Stomach (tissue), 9 donors: Measurements from ENCODE around the gene SPEM3. TPM values are rescaled to one million over a fixed set of nuclear protein-coding genes. Genes with fewer than 3 reads are reported as not detected.
A peak's percentile ranks its signal among the peaks of the same experiment; 100 is the strongest.

Experiments used
- DNase-seq, 2 donors: peaks; one replicate each; pipeline versions ENCODE4 v3.0.0 to v3.0.0-alpha.2; 2013 to 2019
- H3K27ac ChIP-seq, 5 donors: fragments of 200-600 bp in 4 of 5; sonication (generic) in 4 of 5; one replicate each; pipeline ENCODE4 v1.5.1; 2013 to 2019; ENCODE audit warnings: mild to moderate bottlenecking in 1 of 5, moderate library complexity in 1 of 5
- H3K27me3 ChIP-seq, 3 donors: fragments of 200-600 bp; sonication (generic); one replicate each; pipeline ENCODE4 v1.5.1; 2017 to 2019; ENCODE audit warnings: mixed run types in 1 of 3
- H3K36me3 ChIP-seq, 4 donors: fragments of 200-600 bp; sonication (generic); 1 replicate in 3 of 4; 2 replicates in 1 of 4; pipeline ENCODE4 v1.5.1; 2016 to 2019
- H3K4me1 ChIP-seq, 4 donors: fragments of 200-600 bp; sonication (generic); one replicate each; pipeline ENCODE4 v1.5.1; 2016 to 2019
- H3K4me3 ChIP-seq, 4 donors: fragments of 200-600 bp; sonication (generic) in 3 of 4; one replicate each; pipeline ENCODE4 v1.5.1; 2016 to 2019; ENCODE audit warnings: mild to moderate bottlenecking in 1 of 4
- H3K9me3 ChIP-seq, 4 donors: fragments of 200-600 bp; sonication (generic); one replicate each; pipeline ENCODE4 v1.5.1; 2016 to 2019
- CTCF ChIP-seq, 7 experiments: fragments of 450-650 bp in 4 of 7; fragments of 200-600 bp in 3 of 7; sonication (generic) in 3 of 7; IDR thresholded peaks; one replicate each; pipeline ENCODE4 v1.5.1; 2016 to 2019; ENCODE audit warnings: antibody characterized with exemption in 7 of 7, control low read depth in 2 of 7, mild to moderate bottlenecking in 1 of 7
- EP300 ChIP-seq: sonication (generic); formaldehyde crosslinking; IDR thresholded peaks from one replicate; pipeline ENCODE4 v1.6.1; 2017; ENCODE audit warnings: antibody characterized with exemption
- POLR2A ChIP-seq, 4 donors: fragments of 450-650 bp; IDR thresholded peaks; one replicate each; pipeline ENCODE4 v1.6.1; 2016; ENCODE audit warnings: antibody characterized with exemption in 4 of 4, control low read depth in 2 of 4, mild to moderate bottlenecking in 1 of 4, moderate library complexity in 1 of 4
- POLR2AphosphoS5 ChIP-seq, 3 donors: sonication (generic); formaldehyde crosslinking; IDR thresholded peaks; one replicate each; pipeline ENCODE4 v1.6.1; 2016; ENCODE audit warnings: antibody characterized with exemption in 3 of 3
- WGBS, 5 donors: extraction: QIAGEN DNeasy Blood & Tissue Kit in 3 of 5; methylation state at CpG; one replicate each; pipeline versions ENCODE4 v1.1.5 to v1.1.7; 2013 to 2018; 5-methylcytosine and 5-hydroxymethylcytosine counted together
- intact Hi-C: fragments of 100-400 bp; cut with DNase I; formaldehyde crosslinking; loops from one replicate; pipeline ENCODE4 v1.15.1; 2023; ENCODE audit warnings: low total_unique reads
- polyA plus RNA-seq, 3 donors: library from polyadenylated mRNA; stranded (reverse); fragments of 200-250 nt; gene quantifications; one replicate each; pipeline ENCODE4 v1.2.3, GENCODE V29; 2013
- total RNA-seq, 5 donors: library from RNA; depleted of rRNA; stranded (reverse); fragments of >200 nt; gene quantifications; one replicate each; pipeline versions ENCODE4 v1.1.0 to v1.2.3, GENCODE V29; 2014 to 2016
- donor health status: healthy with polysubstance abuse.
- donor health status: Bipolar disorder and iron deficiency.
- donor health status: healthy.

SPEM3 gene
- total and polyA plus RNA-seq, 8 donors: not detected

DNA sequence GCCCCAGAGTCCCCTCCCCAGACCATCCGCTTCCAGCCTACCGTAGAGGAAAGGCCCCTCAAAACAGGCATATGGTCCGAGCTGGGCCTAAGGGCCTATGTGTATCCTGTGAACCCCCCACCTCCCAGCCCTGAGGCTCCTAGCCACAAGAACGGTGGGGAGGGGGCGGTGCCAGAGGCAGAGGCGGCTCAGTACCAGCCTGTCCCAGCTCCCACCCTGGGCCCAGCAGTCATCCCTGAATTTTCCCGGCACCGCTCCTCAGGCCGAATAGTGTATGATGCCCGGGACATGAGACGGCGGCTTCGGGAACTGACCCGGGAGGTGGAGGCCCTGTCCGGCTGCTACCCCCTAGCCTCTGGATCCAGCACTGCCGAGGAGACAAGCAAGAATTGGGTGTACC lies 7.5 kb upstream of the SPEM3 start:
- H3K27ac ChIP-seq: no peak overlapping the region
- TF ChIP-seq POLR2AphosphoS5 (IDR thresholded peaks at IDR 0.05): no peak
- no peak for TF ChIP-seq POLR2A (IDR thresholded peaks at IDR 0.05)
- no peak for TF ChIP-seq CTCF (IDR thresholded peaks at IDR 0.05)
- TF ChIP-seq EP300: no peak
- peaks cover 0 to 5% (median 0%) of the 10 kb centered on the region in 3 donors for H3K27me3 ChIP-seq
- H3K9me3 ChIP-seq: no peaks in the 10 kb centered on the region
- intact Hi-C loops: loop anchor here (10.0 kb wide), 1 partner anchor 56 kb away; no protein-coding TSS in a partner anchor
- no peak for DNase-seq
- no peak overlapping the region for H3K4me3 ChIP-seq
- H3K36me3 ChIP-seq: peaks cover 0 to 23% (median 9%) of the 10 kb centered on the region in 4 donors
- 90 to 94% (median 94%) methylated on average over 14 to 16 of the region's 16 CpGs for WGBS, 5 donors
- H3K4me1 ChIP-seq: no peaks in the 10 kb centered on the region

DNA sequence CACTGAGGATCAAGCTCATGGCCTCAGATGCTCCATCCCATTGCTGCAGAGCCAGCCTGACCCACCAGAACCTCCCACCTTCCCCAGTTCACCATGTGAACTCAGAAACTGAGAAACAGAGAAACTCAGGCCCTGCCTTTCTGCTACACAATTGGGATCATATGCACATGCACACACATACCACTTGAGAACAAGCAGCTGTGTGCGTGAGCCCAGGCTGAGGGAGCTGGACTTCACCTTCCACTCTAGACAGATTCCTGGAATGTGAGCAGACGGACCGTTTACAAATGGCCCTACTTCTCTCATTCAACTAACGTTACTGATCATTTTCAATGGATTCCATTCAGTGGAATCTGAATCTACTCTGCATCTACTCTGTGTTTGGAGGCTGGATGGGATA lies 5.0 kb upstream of the SPEM3 start:
- Histone ChIP-seq H3K27ac (no peak overlapping the region), H3K27me3 (no peaks in the 10 kb centered on the region), H3K36me3 (no peaks in the 10 kb centered on the region), H3K4me1 (no peaks in the 10 kb centered on the region), H3K9me3 (no peaks in the 10 kb centered on the region), H3K4me3 (no peak overlapping the region)
- intact Hi-C loops: loop anchor here (10.0 kb wide), 1 partner anchor 59 kb away; no protein-coding TSS in a partner anchor
- TF ChIP-seq EP300: no peak
- no peak for TF ChIP-seq POLR2A (IDR thresholded peaks at IDR 0.05)
- 46 to 71% (median 59%) methylated on average over 4 of the region's 4 CpGs for WGBS, 5 donors
- peak in 1 of 2 donors; percentile 43 for DNase-seq

DNA sequence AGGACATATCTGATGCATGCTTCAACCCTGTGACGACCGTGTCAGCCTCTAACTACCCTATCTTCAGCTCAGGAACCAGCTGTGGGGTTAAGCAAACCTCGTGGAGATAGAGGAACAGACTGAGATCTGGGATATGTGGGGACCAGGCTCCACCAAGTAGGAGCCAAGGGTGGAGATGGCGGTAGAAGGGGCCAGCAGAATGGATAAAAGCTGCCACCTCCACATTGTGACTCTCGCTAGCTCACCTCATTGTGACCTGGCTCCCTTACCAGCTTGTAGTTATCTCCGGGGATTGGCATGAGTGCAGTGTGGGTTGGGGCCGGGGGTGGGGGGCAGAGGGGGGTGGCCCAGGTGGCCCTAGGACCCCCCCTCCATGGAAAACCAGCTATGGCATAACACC lies 3.3 kb upstream of the SPEM3 start, which contains the start of gene SPEM2:
Gene SPEM2, plus strand, starts transcription at position 301 of the 400 bp plus-strand sequence. Its CDS starts 73 bp downstream, at position 374.
- H3K27ac ChIP-seq: no peak within 1 kb of the TSS
- no peaks in the 10 kb centered on the region for H3K4me1 ChIP-seq
- TF ChIP-seq POLR2AphosphoS5 (IDR thresholded peaks at IDR 0.05) (no peak), EP300 (no peak), CTCF (IDR thresholded peaks at IDR 0.05) (no peak), POLR2A (IDR thresholded peaks at IDR 0.05) (no peak)
- DNase-seq: no peak
- H3K36me3 ChIP-seq: no peaks in the 10 kb centered on the region
- no peak within 1 kb of the TSS for H3K4me3 ChIP-seq
- intact Hi-C loops: loop anchor here (10.0 kb wide), 1 partner anchor 61 kb away; no protein-coding TSS in a partner anchor
- 47 to 83% (median 57%) methylated on average over 6 to 7 of the region's 7 CpGs for WGBS, 5 donors
- no peaks in the 10 kb centered on the region for H3K27me3 ChIP-seq
- H3K9me3 ChIP-seq: no peaks in the 10 kb centered on the region

- intact Hi-C loops: loop anchor here (10.0 kb wide), 1 partner anchor 61 kb away; no protein-coding TSS in a partner anchor
- WGBS, 5 donors: 79 to 91% (median 85%) methylated on average over 7 to 8 of the region's 8 CpGs
- Histone ChIP-seq H3K9me3 (no peaks in the 10 kb centered on the region), H3K4me3 (no peak overlapping the region), H3K4me1 (no peaks in the 10 kb centered on the region), H3K36me3 (no peaks in the 10 kb centered on the region), H3K27me3 (no peaks in the 10 kb centered on the region), H3K27ac (no peak overlapping the region)
- DNase-seq: no peak
- TF ChIP-seq EP300 (no peak), CTCF (IDR thresholded peaks at IDR 0.05) (no peak), POLR2A (IDR thresholded peaks at IDR 0.05) (no peak)
Observed at GRCh38 chr17:7425756-7426155, 2.9 kb upstream of the SPEM3 start.

DNA sequence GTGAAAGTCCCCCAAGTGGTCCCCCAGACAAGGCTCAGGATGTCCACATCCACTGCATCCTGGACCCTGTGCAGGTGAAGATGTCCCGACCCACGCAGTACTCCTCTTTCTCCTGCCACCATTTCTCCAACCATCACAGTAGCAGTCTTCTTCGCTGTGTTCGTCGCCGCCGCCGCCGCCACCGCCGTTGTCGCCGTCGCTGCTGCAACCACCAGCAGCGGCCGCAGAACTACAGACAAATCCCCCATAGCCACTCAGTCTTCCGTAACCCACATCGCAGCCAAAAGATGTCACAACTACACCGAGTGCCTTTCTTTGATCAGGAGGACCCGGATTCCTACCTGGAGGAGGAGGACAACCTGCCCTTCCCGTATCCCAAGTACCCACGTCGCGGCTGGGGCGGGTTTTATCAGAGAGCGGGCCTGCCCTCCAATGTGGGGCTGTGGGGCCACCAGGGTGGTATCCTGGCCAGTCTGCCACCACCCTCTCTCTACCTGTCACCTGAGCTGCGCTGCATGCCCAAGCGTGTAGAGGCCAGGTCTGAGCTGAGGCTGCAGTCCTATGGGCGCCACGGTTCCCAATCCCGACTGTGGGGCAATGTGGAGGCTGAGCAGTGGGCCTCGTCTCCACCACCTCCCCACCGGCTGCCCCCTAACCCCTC lies 2.3 kb upstream of the SPEM3 start:
- intact Hi-C loops: loop anchor here (10.0 kb wide), 1 partner anchor 62 kb away; no protein-coding TSS in a partner anchor
- Histone ChIP-seq H3K27ac (no peak overlapping the region), H3K9me3 (no peaks in the 10 kb centered on the region), H3K4me3 (no peak overlapping the region), H3K36me3 (no peaks in the 10 kb centered on the region), H3K4me1 (no peaks in the 10 kb centered on the region), H3K27me3 (no peaks in the 10 kb centered on the region)
- 89 to 94% (median 93%) methylated on average over 28 to 33 of the region's 33 CpGs for WGBS, 5 donors
- no peak for DNase-seq
- TF ChIP-seq POLR2A (IDR thresholded peaks at IDR 0.05): no peak
- no peak for TF ChIP-seq POLR2AphosphoS5 (IDR thresholded peaks at IDR 0.05)
- no peak for TF ChIP-seq EP300
- no peak for TF ChIP-seq CTCF (IDR thresholded peaks at IDR 0.05)
